Measurements from ENCODE around the gene ZNF622. TPM values are rescaled to one million over a fixed set of nuclear protein-coding genes. Genes with fewer than 3 reads are reported as not detected.

ZNF622 gene
- total RNA-seq, 3 donors from 2014 or later: 34.1 to 48.5 (median 38.4) TPM

DNA sequence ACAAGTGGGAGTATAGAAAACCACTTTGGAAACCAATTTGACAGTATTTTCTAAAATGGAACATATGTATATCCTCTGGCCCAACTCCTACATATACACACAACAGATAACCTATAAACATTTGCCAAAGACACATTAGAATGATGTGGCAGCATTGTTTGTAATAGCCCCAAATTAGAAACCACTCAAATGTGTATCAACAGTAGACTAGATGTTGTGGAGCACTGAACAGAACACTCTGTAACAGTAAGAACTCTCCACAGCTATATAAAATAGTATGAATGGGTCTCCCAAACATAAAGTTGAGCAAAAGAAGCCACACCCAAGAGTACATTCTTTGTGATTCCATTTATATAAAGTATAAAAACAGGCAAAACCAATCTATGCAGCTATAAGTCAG lies 6.1 kb downstream of the ZNF622 start:
- no peaks in the 10 kb centered on the region for H3K9me3 ChIP-seq
- no peak for ATAC-seq
- H3K36me3 ChIP-seq (ENCODE audit: low read depth): peaks cover 5% of the 10 kb centered on the region
- no peak for DNase-seq
- H3K4me1 ChIP-seq (ENCODE audit: low read depth): peaks cover 14% of the 10 kb centered on the region
- no peak overlapping the region for H3K4me3 ChIP-seq
- TF ChIP-seq, protein P1, sequence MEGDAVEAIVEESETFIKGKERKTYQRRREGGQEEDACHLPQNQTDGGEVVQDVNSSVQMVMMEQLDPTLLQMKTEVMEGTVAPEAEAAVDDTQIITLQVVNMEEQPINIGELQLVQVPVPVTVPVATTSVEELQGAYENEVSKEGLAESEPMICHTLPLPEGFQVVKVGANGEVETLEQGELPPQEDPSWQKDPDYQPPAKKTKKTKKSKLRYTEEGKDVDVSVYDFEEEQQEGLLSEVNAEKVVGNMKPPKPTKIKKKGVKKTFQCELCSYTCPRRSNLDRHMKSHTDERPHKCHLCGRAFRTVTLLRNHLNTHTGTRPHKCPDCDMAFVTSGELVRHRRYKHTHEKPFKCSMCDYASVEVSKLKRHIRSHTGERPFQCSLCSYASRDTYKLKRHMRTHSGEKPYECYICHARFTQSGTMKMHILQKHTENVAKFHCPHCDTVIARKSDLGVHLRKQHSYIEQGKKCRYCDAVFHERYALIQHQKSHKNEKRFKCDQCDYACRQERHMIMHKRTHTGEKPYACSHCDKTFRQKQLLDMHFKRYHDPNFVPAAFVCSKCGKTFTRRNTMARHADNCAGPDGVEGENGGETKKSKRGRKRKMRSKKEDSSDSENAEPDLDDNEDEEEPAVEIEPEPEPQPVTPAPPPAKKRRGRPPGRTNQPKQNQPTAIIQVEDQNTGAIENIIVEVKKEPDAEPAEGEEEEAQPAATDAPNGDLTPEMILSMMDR (IDR thresholded peaks at IDR 0.05): no peak
- intact Hi-C loops (cut with DNase I, micrococcal nuclease): loop anchor here in 1 of 2 donors (10.0 kb wide), 1 partner anchor 115 kb away; no protein-coding TSS in a partner anchor

DNA sequence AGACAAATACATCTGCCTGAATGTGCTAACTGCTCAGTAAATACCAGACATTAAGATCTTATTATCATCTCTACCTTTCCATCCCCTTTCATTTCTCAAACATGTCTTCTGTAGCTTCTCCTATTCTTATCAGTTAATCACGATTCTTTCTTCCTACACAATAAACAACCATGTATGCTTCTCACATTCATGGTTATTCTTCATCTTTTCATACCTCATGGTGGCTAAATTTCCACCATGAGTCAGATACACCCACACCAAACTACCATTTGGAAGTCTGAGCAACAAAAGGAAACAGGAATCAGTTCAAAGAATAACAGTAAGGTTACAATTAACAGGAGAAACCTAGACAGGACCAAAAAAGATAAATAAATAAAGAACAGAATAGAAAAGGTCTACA lies 7.7 kb downstream of the ZNF622 start:
- no peaks in the 10 kb centered on the region for H3K9me3 ChIP-seq
- H3K4me3 ChIP-seq: no peak overlapping the region
- intact Hi-C loops (cut with DNase I, micrococcal nuclease): loop anchor here in 1 of 2 donors (10.0 kb wide), 1 partner anchor 113 kb away; no protein-coding TSS in a partner anchor
- DNase-seq (no peak), ATAC-seq (no peak)
- peaks cover 3% of the 10 kb centered on the region for H3K36me3 ChIP-seq (ENCODE audit: low read depth)
- peaks cover 6% of the 10 kb centered on the region for H3K4me1 ChIP-seq (ENCODE audit: low read depth)
- TF ChIP-seq, protein P1 (IDR thresholded peaks at IDR 0.05): no peak

DNA sequence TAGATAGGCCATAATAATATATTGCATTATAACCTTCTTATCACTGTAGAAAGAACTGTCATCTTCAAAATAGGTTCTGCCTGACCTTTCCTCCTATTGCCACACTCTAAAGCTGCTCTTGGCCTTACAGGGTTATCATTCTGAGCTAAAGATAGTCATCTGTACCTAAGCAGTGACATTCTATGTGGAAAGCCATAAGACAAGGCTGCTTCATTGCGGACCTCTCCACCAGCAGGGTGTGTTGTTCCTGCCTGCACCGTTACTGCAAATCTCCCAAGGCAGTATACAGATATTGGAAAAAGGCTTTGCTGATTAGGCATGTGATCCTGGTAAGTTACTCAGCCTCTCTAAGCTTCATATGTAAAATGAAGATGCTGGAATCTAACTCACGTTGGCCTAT lies 8.1 kb downstream of the ZNF622 start:
- ATAC-seq: peak; percentile 35
- H3K36me3 ChIP-seq (ENCODE audit: low read depth): peaks cover 2% of the 10 kb centered on the region
- DNase-seq: no peak
- TF ChIP-seq, protein P1 (IDR thresholded peaks at IDR 0.05): no peak
- intact Hi-C loops (cut with DNase I, micrococcal nuclease): loop anchor here in 1 of 2 donors (10.0 kb wide), 1 partner anchor 113 kb away; no protein-coding TSS in a partner anchor
- H3K9me3 ChIP-seq: no peaks in the 10 kb centered on the region
- H3K4me3 ChIP-seq: no peak overlapping the region
- H3K4me1 ChIP-seq (ENCODE audit: low read depth): peaks cover 6% of the 10 kb centered on the region

DNA sequence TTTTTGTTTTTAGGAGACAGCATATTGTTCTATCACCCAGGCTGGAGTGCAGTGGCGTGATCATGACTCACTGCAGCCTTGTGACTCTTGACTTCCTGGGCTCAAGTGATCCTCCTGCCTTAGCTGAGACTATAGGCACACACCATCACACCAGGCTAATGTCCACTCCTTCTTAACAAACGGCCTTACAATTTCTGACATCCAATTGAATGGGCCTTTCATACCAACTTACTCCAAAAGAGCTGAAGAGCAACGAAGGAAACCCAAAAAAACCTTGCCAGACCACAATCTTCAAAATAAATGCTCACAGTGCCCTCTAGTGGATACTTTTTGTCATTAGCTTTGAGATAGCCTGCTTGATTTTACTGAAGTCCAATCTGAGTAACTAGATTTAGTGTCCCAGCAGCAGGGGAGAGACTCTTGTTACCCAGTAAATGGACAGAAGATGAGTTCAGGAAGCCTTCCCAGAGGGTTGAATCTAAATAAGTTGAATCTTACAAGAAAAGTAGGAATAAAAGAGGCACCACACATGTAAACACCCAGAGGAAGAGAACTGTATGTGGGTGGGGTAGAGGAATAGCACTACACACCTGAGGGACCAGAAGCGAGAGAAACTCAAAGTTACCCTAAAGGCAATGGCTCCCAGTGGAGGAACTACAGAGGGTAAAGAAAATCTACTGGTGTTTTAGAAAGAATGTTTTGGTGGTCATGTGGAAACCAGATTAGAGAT lies 9.3 kb downstream of the ZNF622 start:
- H3K4me3 ChIP-seq: no peak overlapping the region
- TF ChIP-seq, protein P1 (IDR thresholded peaks at IDR 0.05): peak; percentile 33
- intact Hi-C loops (cut with DNase I, micrococcal nuclease): loop anchor here in 1 of 2 donors (10.0 kb wide), 1 partner anchor 111 kb away; no protein-coding TSS in a partner anchor

DNA sequence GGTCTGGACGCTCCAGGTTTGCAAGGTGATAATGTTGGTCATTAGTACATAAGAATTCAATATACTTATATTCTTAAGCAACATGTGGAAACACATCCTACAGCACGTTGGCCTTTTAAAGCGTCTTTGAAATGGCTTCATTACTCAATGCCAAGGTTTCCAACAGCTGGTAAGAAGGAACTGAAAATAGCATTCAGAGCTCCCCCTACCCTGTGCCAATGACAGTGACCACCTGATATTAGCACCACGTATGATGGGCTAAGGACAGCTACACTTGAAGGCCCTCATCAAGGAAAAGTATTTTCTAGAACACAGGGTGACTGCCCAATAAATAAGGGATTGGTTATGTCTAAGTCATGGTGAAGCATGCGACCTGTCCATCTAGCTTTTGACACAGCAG lies 9.9 kb downstream of the ZNF622 start:
- no peak for DNase-seq
- no peaks in the 10 kb centered on the region for H3K4me1 ChIP-seq (ENCODE audit: low read depth)
- no peak overlapping the region for H3K4me3 ChIP-seq
- H3K36me3 ChIP-seq (ENCODE audit: low read depth): peaks cover 12% of the 10 kb centered on the region
- TF ChIP-seq, protein P1 (IDR thresholded peaks at IDR 0.05): no peak
- peak; percentile 6 for ATAC-seq
- H3K9me3 ChIP-seq: no peaks in the 10 kb centered on the region
- intact Hi-C loops (cut with DNase I, micrococcal nuclease): loop anchor here in 1 of 2 donors (10.0 kb wide), 1 partner anchor 111 kb away; no protein-coding TSS in a partner anchor

More for the DNA sequence above, 9.3 kb downstream of the ZNF622 start:
- no peaks in the 10 kb centered on the region for H3K9me3 ChIP-seq
- ATAC-seq (peak; percentile 80), DNase-seq (peak in 1 of 3 donors; percentile 42)
- H3K36me3 ChIP-seq (ENCODE audit: low read depth): peaks cover 9% of the 10 kb centered on the region
- H3K4me1 ChIP-seq (ENCODE audit: low read depth): no peaks in the 10 kb centered on the region
